Peyer's patch (tissue), 4 donors: ENCODE results near the gene TRPM3. TPM values are rescaled to one million over a fixed set of nuclear protein-coding genes. Genes with fewer than 3 reads are reported as not detected.

Experiments
- DNase-seq, 3 donors: peaks; one replicate each; pipeline ENCODE4 v3.0.0-alpha.2; 2017 to 2019
- H3K27ac ChIP-seq, 4 donors: fragments of 200-600 bp; sonication (generic); one replicate each; pipeline ENCODE4 v1.5.1; 2016 to 2019
- H3K27me3 ChIP-seq, 2 donors: fragments of 200-600 bp; sonication (generic); one replicate each; pipeline ENCODE4 v1.5.1; 2019
- H3K36me3 ChIP-seq, 3 donors: fragments of 200-600 bp; sonication (generic); one replicate each; pipeline ENCODE4 v1.5.1; 2016 to 2019
- H3K4me1 ChIP-seq, 4 donors: fragments of 200-600 bp; sonication (generic); one replicate each; pipeline ENCODE4 v1.5.1; 2016 to 2019
- H3K4me3 ChIP-seq, 4 donors: fragments of 200-600 bp; sonication (generic); 1 replicate in 3 of 4; 2 replicates in 1 of 4; pipeline ENCODE4 v1.5.1; 2016 to 2019; ENCODE audit warnings: mild to moderate bottlenecking in 1 of 4
- H3K9me3 ChIP-seq, 4 donors: fragments of 200-600 bp; sonication (generic); one replicate each; pipeline ENCODE4 v1.5.1; 2016 to 2019; ENCODE audit warnings: mild to moderate bottlenecking in 1 of 4
- POLR2A ChIP-seq, 2 donors: fragments of 450-650 bp; IDR thresholded peaks; one replicate each; pipeline ENCODE4 v1.5.1; 2017; ENCODE audit warnings: antibody characterized with exemption in 2 of 2, mild to moderate bottlenecking in 2 of 2, moderate library complexity in 2 of 2
- total RNA-seq, 4 donors: library from RNA; depleted of rRNA; stranded (reverse); fragments of >200 nt; gene quantifications; one replicate each; pipeline ENCODE4 v1.1.0, GENCODE V29; 2016
- TF ChIP-seq, protein P1 (sequence below), 6 experiments: fragments of 450-650 bp in 4 of 6; fragments of 200-600 bp in 2 of 6; sonication (generic) in 1 of 6; IDR thresholded peaks; one replicate each; pipeline ENCODE4 v1.5.1; 2017 to 2019; ENCODE audit warnings: antibody characterized with exemption in 6 of 6, mild to moderate bottlenecking in 3 of 6, moderate library complexity in 1 of 6

TRPM3 gene
- total RNA-seq, 4 donors from 2014 or later, result 0.28 to 0.80 TPM; not detected in 2

DNA sequence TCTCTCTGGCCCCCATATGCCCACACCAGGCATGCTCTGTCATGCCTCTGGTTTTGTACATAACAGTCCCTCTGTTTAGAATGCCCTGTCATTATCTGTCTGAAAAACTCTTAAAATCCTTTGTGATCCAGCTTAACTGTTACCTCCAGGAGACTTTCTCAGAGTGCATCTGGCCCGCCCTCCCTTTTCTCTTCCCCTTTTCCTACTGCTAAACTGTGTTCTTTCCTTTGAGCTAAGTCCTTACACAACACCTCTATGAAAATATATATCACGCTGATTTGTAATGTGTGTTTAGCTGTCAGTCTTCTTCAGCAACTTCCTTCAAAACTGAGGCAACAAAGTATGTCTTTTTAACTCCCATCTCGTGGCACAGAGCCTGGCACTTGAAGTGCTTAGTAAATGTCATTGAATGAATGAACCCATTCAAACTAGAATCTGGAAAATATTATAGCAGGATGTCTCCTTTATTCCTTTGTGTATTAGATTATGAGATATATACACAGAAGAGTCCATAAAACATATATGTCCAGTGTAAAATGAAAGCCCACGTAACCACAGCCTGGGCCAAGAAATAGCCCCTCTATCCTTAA, 540.7 kb downstream of the TRPM3 start:
- H3K27ac ChIP-seq, result no peak overlapping the region
- no peaks in the 10 kb centered on the region for H3K27me3 ChIP-seq
- H3K36me3 ChIP-seq, result no peaks in the 10 kb centered on the region
- DNase-seq, result no peak
- H3K4me1 ChIP-seq, result peaks cover 0 to 10% (median 0%) of the 10 kb centered on the region in 4 donors
- H3K9me3 ChIP-seq, result no peaks in the 10 kb centered on the region
- no peak for TF ChIP-seq POLR2A (IDR thresholded peaks at IDR 0.05)
- TF ChIP-seq, protein P1, sequence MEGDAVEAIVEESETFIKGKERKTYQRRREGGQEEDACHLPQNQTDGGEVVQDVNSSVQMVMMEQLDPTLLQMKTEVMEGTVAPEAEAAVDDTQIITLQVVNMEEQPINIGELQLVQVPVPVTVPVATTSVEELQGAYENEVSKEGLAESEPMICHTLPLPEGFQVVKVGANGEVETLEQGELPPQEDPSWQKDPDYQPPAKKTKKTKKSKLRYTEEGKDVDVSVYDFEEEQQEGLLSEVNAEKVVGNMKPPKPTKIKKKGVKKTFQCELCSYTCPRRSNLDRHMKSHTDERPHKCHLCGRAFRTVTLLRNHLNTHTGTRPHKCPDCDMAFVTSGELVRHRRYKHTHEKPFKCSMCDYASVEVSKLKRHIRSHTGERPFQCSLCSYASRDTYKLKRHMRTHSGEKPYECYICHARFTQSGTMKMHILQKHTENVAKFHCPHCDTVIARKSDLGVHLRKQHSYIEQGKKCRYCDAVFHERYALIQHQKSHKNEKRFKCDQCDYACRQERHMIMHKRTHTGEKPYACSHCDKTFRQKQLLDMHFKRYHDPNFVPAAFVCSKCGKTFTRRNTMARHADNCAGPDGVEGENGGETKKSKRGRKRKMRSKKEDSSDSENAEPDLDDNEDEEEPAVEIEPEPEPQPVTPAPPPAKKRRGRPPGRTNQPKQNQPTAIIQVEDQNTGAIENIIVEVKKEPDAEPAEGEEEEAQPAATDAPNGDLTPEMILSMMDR (IDR thresholded peaks at IDR 0.05), result no peak
- H3K4me3 ChIP-seq, result no peak overlapping the region

DNA sequence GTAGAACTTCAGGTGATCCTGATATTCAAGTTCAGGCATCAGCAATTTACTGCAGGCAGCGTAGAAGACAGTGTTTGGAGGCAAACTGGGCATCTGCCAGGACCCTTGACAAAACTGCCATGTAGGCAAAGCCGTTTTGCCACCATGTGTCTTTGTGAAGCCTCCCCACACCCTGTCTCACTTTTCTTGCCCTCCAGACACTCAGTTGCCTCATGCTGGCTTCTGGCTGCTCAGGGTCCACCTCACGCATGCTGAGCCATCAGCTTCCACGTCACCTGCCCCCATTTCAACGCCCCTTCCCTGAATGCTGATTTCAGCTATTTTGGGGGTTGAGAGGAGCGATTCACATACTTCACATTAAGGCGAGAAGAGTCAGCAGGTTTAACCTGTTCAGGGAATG, 541.7 kb downstream of the TRPM3 start:
- Histone ChIP-seq H3K27ac (no peak overlapping the region), H3K9me3 (no peaks in the 10 kb centered on the region), H3K4me3 (no peak overlapping the region), H3K4me1 (peaks cover 0 to 10% (median 0%) of the 10 kb centered on the region in 4 donors), H3K36me3 (no peaks in the 10 kb centered on the region), H3K27me3 (no peaks in the 10 kb centered on the region)
- no peak for TF ChIP-seq POLR2A (IDR thresholded peaks at IDR 0.05)
- TF ChIP-seq, protein P1 (IDR thresholded peaks at IDR 0.05), result no peak
- DNase-seq, result no peak

DNA sequence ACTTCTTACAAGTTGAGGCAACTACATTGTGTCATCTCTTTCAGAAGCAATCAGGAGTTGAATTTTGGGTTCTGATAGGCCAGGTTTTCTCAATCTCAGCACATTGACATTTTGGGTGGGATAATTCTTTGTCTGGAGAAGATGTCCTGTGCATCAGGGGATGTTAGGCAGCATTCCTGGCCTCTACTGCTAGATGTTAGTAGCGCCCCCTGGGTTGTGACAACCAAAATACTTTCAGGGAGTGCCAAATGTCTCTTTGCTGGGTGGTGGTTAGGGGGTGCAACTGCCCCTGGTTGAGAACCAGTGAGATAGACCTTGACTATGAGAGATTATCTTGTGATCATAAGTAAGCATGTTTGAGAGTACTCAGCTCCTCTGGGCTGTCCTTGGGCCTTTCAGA, 542.7 kb downstream of the TRPM3 start:
- H3K27me3 ChIP-seq, result no peaks in the 10 kb centered on the region
- no peaks in the 10 kb centered on the region for H3K36me3 ChIP-seq
- no peaks in the 10 kb centered on the region for H3K9me3 ChIP-seq
- no peak for DNase-seq
- TF ChIP-seq, protein P1 (IDR thresholded peaks at IDR 0.05), result no peak
- TF ChIP-seq POLR2A (IDR thresholded peaks at IDR 0.05), result no peak
- H3K4me3 ChIP-seq, result no peak overlapping the region
- no peak overlapping the region for H3K27ac ChIP-seq
- H3K4me1 ChIP-seq, result peaks cover 0 to 10% (median 0%) of the 10 kb centered on the region in 4 donors

DNA sequence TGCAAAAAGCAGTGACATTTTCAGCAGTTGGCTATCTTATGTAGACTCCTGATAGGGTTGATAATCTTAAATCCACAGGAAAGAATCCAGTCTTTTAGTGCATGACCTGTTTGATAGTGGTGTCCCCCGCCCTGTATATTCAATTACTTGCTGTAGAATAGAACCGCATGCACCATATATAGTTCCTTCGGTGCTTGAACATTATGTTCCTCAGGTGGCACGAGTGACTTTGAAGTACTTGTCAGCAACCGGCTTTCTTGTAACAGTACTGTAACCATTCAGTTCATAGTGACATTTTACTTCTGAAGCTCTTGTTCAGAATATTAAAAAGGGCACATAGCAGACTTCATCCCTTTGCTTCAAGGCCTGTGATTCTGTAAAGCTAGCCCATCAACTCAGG, 543.8 kb downstream of the TRPM3 start:
- Histone ChIP-seq H3K27ac (peak overlapping the region in 3 of 4 donors; percentile 40 to 83 (median 67)), H3K4me3 (no peak overlapping the region), H3K36me3 (no peaks in the 10 kb centered on the region), H3K27me3 (no peaks in the 10 kb centered on the region), H3K4me1 (peaks cover 0 to 10% (median 0%) of the 10 kb centered on the region in 4 donors), H3K9me3 (no peaks in the 10 kb centered on the region)
- no peak for DNase-seq
- TF ChIP-seq POLR2A (IDR thresholded peaks at IDR 0.05), result no peak
- TF ChIP-seq, protein P1 (IDR thresholded peaks at IDR 0.05), result no peak

DNA sequence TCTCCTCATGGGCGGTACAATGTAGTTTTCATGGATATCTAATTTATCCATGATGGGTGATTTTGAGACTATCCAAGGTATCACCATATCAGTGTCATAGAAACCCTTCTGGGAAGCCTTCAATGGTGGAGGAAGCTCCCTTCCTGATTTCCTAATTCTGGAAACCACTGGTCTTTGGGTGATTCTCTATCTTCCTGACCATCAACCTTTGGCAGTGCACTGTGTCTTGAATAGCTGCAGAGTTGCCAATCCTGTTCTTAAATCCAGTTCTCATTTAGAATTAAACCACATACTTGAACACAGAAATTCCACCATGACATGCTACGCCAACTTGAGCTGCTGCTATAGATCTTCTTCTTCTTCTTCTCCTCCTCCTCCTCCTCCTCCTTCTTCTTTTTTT, 545.3 kb downstream of the TRPM3 start:
- Histone ChIP-seq H3K27ac (no peak overlapping the region), H3K9me3 (no peaks in the 10 kb centered on the region)

More for the DNA sequence above, 545.3 kb downstream of the TRPM3 start:
- H3K36me3 ChIP-seq, result no peaks in the 10 kb centered on the region
- no peak for DNase-seq
- H3K27me3 ChIP-seq, result no peaks in the 10 kb centered on the region
- H3K4me3 ChIP-seq, result no peak overlapping the region
- H3K4me1 ChIP-seq, result peaks cover 0 to 10% (median under 1%) of the 10 kb centered on the region in 4 donors
- TF ChIP-seq, protein P1 (IDR thresholded peaks at IDR 0.05), result no peak
- TF ChIP-seq POLR2A (IDR thresholded peaks at IDR 0.05), result no peak
